ENCODE measurements around the gene BTN1A1. TPM values are rescaled to one million over a fixed set of nuclear protein-coding genes. Genes with fewer than 3 reads are reported as not detected.
A peak's percentile ranks its signal among the peaks of the same experiment; 100 is the strongest.

The BTN1A1 gene
- polyA plus RNA-seq, 3 donors: not detected

GRCh38 chr6:26519359-26519758, 19.3 kb downstream of the BTN1A1 start:
- no peaks in the 10 kb centered on the region for H3K27me3 ChIP-seq (ENCODE audit: control insufficient read depth in 2 of 2, insufficient read depth in 2 of 2, low read length in 2 of 2)
- H3K4me2 ChIP-seq (replicated peaks; ENCODE audit: extremely low read depth, low read length, poor library complexity, severe bottlenecking): no peak overlapping the region
- WGBS (ENCODE audit: insufficient coverage): no CpG with 5 or more reads among the region's 2 CpGs
- no peak overlapping the region for H2AFZ ChIP-seq (ENCODE audit: insufficient read depth, low read depth, low read length, poor library complexity, severe bottlenecking)
- H3K4me3 ChIP-seq (replicated peaks in 1 of 3; ENCODE audit: low read depth in 2 of 3, low read length in 3 of 3): no peak overlapping the region
- intact Hi-C loops (cut with micrococcal nuclease): no loop called here
- Mint-ChIP-seq H3K27ac (no peak overlapping the region), H3K4me3 (no peak overlapping the region), H3K36me3 (peaks cover 0 to 2% of the 10 kb centered on the region in 2 donors), H3K9me3 (peaks cover 0 to 6% (median 0%) of the 10 kb centered on the region in 7 donors), H3K27me3 (ENCODE audit: low read depth in 3 of 3) (peaks cover 0 to 1% (median 0%) of the 10 kb centered on the region in 3 donors), H3K4me1 (peaks cover 32% of the 10 kb centered on the region)
- TF ChIP-seq CTCF (IDR thresholded peaks at IDR 0.05): no peak
- no peak for DNase-seq
- H3K79me2 ChIP-seq (ENCODE audit: insufficient read depth, low read length): peaks cover 16% of the 10 kb centered on the region
- H3K27ac ChIP-seq (ENCODE audit: low read depth in 1 of 2, low read length in 2 of 2): no peak overlapping the region
- H3K9me3 ChIP-seq (replicated peaks in 1 of 2; ENCODE audit: control insufficient read depth in 1 of 2, insufficient read depth in 1 of 2, low read length in 2 of 2): no peaks in the 10 kb centered on the region
- no peaks in the 10 kb centered on the region for H4K20me1 ChIP-seq (ENCODE audit: insufficient read depth, low read length)
- H3K36me3 ChIP-seq (replicated peaks in 1 of 2; ENCODE audit: control insufficient read depth in 1 of 2, insufficient read depth in 2 of 2, low read length in 2 of 2): no peaks in the 10 kb centered on the region
- peaks cover 23 to 39% of the 10 kb centered on the region in 2 donors for H3K4me1 ChIP-seq (ENCODE audit: control insufficient read depth in 1 of 2, insufficient read depth in 2 of 2, low read length in 2 of 2)
- H3K9ac ChIP-seq (ENCODE audit: insufficient read depth, low read length, poor library complexity, severe bottlenecking): no peak overlapping the region

- H3K27me3 ChIP-seq (ENCODE audit: control insufficient read depth in 2 of 2, insufficient read depth in 2 of 2, low read length in 2 of 2): no peaks in the 10 kb centered on the region
- Mint-ChIP-seq H3K36me3 (peaks cover 0 to 2% of the 10 kb centered on the region in 2 donors), H3K4me3 (peak overlapping the region; percentile 69 to 77), H3K9me3 (peaks cover 0 to 6% (median 0%) of the 10 kb centered on the region in 7 donors), H3K4me1 (peaks cover 41% of the 10 kb centered on the region), H3K27me3 (ENCODE audit: low read depth in 3 of 3) (peaks cover 0 to 1% (median 0%) of the 10 kb centered on the region in 3 donors), H3K27ac (peak overlapping the region; percentile 84 to 96 (median 92))
- intact Hi-C loops (cut with micrococcal nuclease): loop anchor here in 1 of 2 donors (2.0 kb wide), 1 partner anchor 18 kb away; the partner anchor contains the start of gene HMGN4
- H3K4me1 ChIP-seq (ENCODE audit: control insufficient read depth in 1 of 2, insufficient read depth in 2 of 2, low read length in 2 of 2): peaks cover 27 to 49% of the 10 kb centered on the region in 2 donors
- no peaks in the 10 kb centered on the region for H4K20me1 ChIP-seq (ENCODE audit: insufficient read depth, low read length)
- no peaks in the 10 kb centered on the region for H3K9me3 ChIP-seq (replicated peaks in 1 of 2; ENCODE audit: control insufficient read depth in 1 of 2, insufficient read depth in 1 of 2, low read length in 2 of 2)
- 13% methylated on average over 4 of the region's 21 CpGs for WGBS (ENCODE audit: insufficient coverage)
- no peaks in the 10 kb centered on the region for H3K36me3 ChIP-seq (replicated peaks in 1 of 2; ENCODE audit: control insufficient read depth in 1 of 2, insufficient read depth in 2 of 2, low read length in 2 of 2)
- peak overlapping the region; percentile 91 to 95 for H3K27ac ChIP-seq (ENCODE audit: low read depth in 1 of 2, low read length in 2 of 2)
- peak overlapping the region; percentile 85 for H3K9ac ChIP-seq (ENCODE audit: insufficient read depth, low read length, poor library complexity, severe bottlenecking)
- peak overlapping the region; percentile 41 to 88 (median 62) for H3K4me3 ChIP-seq (replicated peaks in 1 of 3; ENCODE audit: low read depth in 2 of 3, low read length in 3 of 3)
- H3K4me2 ChIP-seq (replicated peaks; ENCODE audit: extremely low read depth, low read length, poor library complexity, severe bottlenecking): peak overlapping the region; percentile 72
- H3K79me2 ChIP-seq (ENCODE audit: insufficient read depth, low read length): peaks cover 16% of the 10 kb centered on the region
- no peak for TF ChIP-seq CTCF (IDR thresholded peaks at IDR 0.05)
- DNase-seq: no peak
- H2AFZ ChIP-seq (ENCODE audit: insufficient read depth, low read depth, low read length, poor library complexity, severe bottlenecking): peak overlapping the region; percentile 85
Measured at GRCh38 chr6:26520237-26520849, 20.2 kb downstream of the BTN1A1 start.

Data from CD14-positive monocyte (primary cell).